ENCODE measurements around the gene VAT1L. TPM values are rescaled to one million over a fixed set of nuclear protein-coding genes. Genes with fewer than 3 reads are reported as not detected.

Gene VAT1L
- total and polyA plus RNA-seq, 8 donors: 0.32 to 10.7 (median 1.3) TPM

GRCh38 chr16:77929004-77929403 is 140.6 kb downstream of the VAT1L start:
- no peaks in the 10 kb centered on the region for H3K4me1 ChIP-seq
- intact Hi-C loops (cut with DNase I): no loop called here
- no peak overlapping the region for H3K27ac ChIP-seq
- FAIRE-seq (no peak), DNase-seq (no peak), ATAC-seq (no peak)
- H3K9me3 ChIP-seq: no peaks in the 10 kb centered on the region
- WGBS, 2 donors: 89 to 94% methylated on average over 8 of the region's 8 CpGs
- no peaks in the 10 kb centered on the region for H3K36me3 ChIP-seq
- H3K4me3 ChIP-seq: no peak overlapping the region
- TF ChIP-seq CTCF (IDR thresholded peaks at IDR 0.05): no peak
- H3K27me3 ChIP-seq: no peaks in the 10 kb centered on the region

- intact Hi-C loops (cut with DNase I): no loop called here
- Histone ChIP-seq H3K4me1 (no peaks in the 10 kb centered on the region), H3K36me3 (no peaks in the 10 kb centered on the region), H3K27me3 (no peaks in the 10 kb centered on the region), H3K27ac (no peak overlapping the region), H3K9me3 (no peaks in the 10 kb centered on the region), H3K4me3 (no peak overlapping the region)
- no peak for DNase-seq
- no peak for FAIRE-seq
- ATAC-seq: no peak
- TF ChIP-seq CTCF (IDR thresholded peaks at IDR 0.05): no peak
- 66 to 74% methylated on average over 4 of the region's 4 CpGs for WGBS, 2 donors
Measured at GRCh38 chr16:77931058-77931457, 142.7 kb downstream of the VAT1L start.

- H3K4me3 ChIP-seq: no peak overlapping the region
- FAIRE-seq (no peak), DNase-seq (no peak), ATAC-seq (no peak)
- intact Hi-C loops (cut with DNase I): no loop called here
- no peak overlapping the region for H3K27ac ChIP-seq
- no peaks in the 10 kb centered on the region for H3K9me3 ChIP-seq
- H3K4me1 ChIP-seq: no peaks in the 10 kb centered on the region
- TF ChIP-seq CTCF (IDR thresholded peaks at IDR 0.05): no peak
- no peaks in the 10 kb centered on the region for H3K36me3 ChIP-seq
- WGBS, 2 donors: 51 to 72% methylated on average over 7 of the region's 7 CpGs
- no peaks in the 10 kb centered on the region for H3K27me3 ChIP-seq
Measured at GRCh38 chr16:77937473-77938149, 149.2 kb downstream of the VAT1L start.

GRCh38 chr16:77938913-77939312 is 150.5 kb downstream of the VAT1L start:
- no peaks in the 10 kb centered on the region for H3K9me3 ChIP-seq
- intact Hi-C loops (cut with DNase I): no loop called here
- H3K36me3 ChIP-seq: no peaks in the 10 kb centered on the region
- no peak for FAIRE-seq
- DNase-seq: no peak
- WGBS, 2 donors: 25 to 34% methylated on average over 5 of the region's 5 CpGs
- H3K27ac ChIP-seq: no peak overlapping the region
- ATAC-seq: no peak
- TF ChIP-seq CTCF (IDR thresholded peaks at IDR 0.05): no peak
- H3K4me3 ChIP-seq: no peak overlapping the region
- H3K4me1 ChIP-seq: no peaks in the 10 kb centered on the region
- H3K27me3 ChIP-seq: no peaks in the 10 kb centered on the region

- TF ChIP-seq CTCF (IDR thresholded peaks at IDR 0.05): no peak
- FAIRE-seq (no peak), DNase-seq (no peak), ATAC-seq (no peak)
- intact Hi-C loops (cut with DNase I): no loop called here
- H3K4me3 ChIP-seq: no peak overlapping the region
- no peak overlapping the region for H3K27ac ChIP-seq
- WGBS, 2 donors: 38 to 67% methylated on average over 1 of the region's 1 CpG
- H3K27me3 ChIP-seq: no peaks in the 10 kb centered on the region
- H3K9me3 ChIP-seq: no peaks in the 10 kb centered on the region
- H3K36me3 ChIP-seq: no peaks in the 10 kb centered on the region
- no peaks in the 10 kb centered on the region for H3K4me1 ChIP-seq
Measured at GRCh38 chr16:77939968-77940367, 151.6 kb downstream of the VAT1L start.

All from pancreas (tissue), 10 donors.